K562 (cell line): ENCODE data around the gene TPD52L2. TPM values are rescaled to one million over a fixed set of nuclear protein-coding genes. Genes with fewer than 3 reads are reported as not detected.

Experiments used
- ATAC-seq: fragments of 200-7000 bp; cut with Tn5 transposase; 3 replicates; pipeline ENCODE4 v1.9.1; 2020; ENCODE audit warnings: moderate library complexity
- BruUV-seq: library from RNA; stranded (reverse); fragments of 400-500 nt; replicated peaks from 2 replicates; lab custom pipeline; 2021; lab: Mats Ljungman, UMichigan
- CTCF ChIA-PET: fragments of 300-600 bp; formaldehyde crosslinking; extraction: SDS; loops from one replicate; lab custom pipeline; 2021; ENCODE audit warnings: low intra/inter-chr PET ratio; lab: Yijun Ruan, JAX
- POLR2A ChIA-PET: fragments of 300-600, 350-650 bp; sonication (Branson Sonifier 250); formaldehyde crosslinking; extraction: SDS; loops from one replicate; lab custom pipeline; 2021; ENCODE audit warnings: antibody characterized with exemption, inconsistent platforms; lab: Yijun Ruan, JAX
- DNase-seq, 4 experiments: peaks; one replicate each; pipeline versions ENCODE4 v3.0.0 to v3.0.0-alpha.2; 2011 to 2018; ENCODE audit warnings: low spot score in 3 of 4, mixed read lengths in 3 of 4; ENCODE audit errors: extremely low read depth in 1 of 4
- FAIRE-seq: peaks from 2 replicates; lab custom pipeline; 2011; peaks lifted over from hg19 to GRCh38; lab: Jason Lieb, UNC
- H2AFZ ChIP-seq: 2 replicates; pipeline ENCODE4 v1.6.0; 2011; ENCODE audit warnings: low read depth, low read length, control low read depth, inconsistent platforms
- H3K27ac ChIP-seq: fragments of 200-600 bp; 3 replicates; pipeline ENCODE4 v1.8.0; 2011; ENCODE audit warnings: low read depth, mild to moderate bottlenecking, control low read depth, inconsistent platforms, low read length, moderate library complexity, mixed read lengths; ENCODE audit errors: extremely low read depth
- H3K27me3 ChIP-seq, 2 experiments: fragments of 300-600 bp in 1 of 2; 2 replicates in 1 of 2; 3 replicates in 1 of 2; pipeline versions ENCODE4 v1.6.0 to v1.8.0; 2011; ENCODE audit warnings: inconsistent platforms in 2 of 2, low read length in 2 of 2, mild to moderate bottlenecking in 1 of 2, mixed read lengths in 1 of 2, moderate library complexity in 1 of 2; ENCODE audit not compliant: control insufficient read depth in 2 of 2, insufficient read depth in 2 of 2
- H3K36me3 ChIP-seq: fragments of 300-600 bp; 3 replicates; pipeline ENCODE4 v1.8.0; 2011; ENCODE audit warnings: mild to moderate bottlenecking, low read length, inconsistent platforms; ENCODE audit not compliant: control insufficient read depth, insufficient read depth
- H3K4me1 ChIP-seq, 2 experiments: fragments of 200-600 bp in 1 of 2; replicated peaks in 1 of 2; 2 replicates in 1 of 2; 3 replicates in 1 of 2; pipeline versions ENCODE4 v1.5.1 to v1.8.0; 2011; ENCODE audit warnings: inconsistent platforms in 2 of 2, low read length in 2 of 2, mild to moderate bottlenecking in 1 of 2, mixed read lengths in 1 of 2, moderate library complexity in 1 of 2; ENCODE audit not compliant: control insufficient read depth in 2 of 2, insufficient read depth in 2 of 2
- H3K4me2 ChIP-seq: 2 replicates; pipeline ENCODE4 v1.6.1; 2011; ENCODE audit warnings: low read length, control low read depth, inconsistent platforms, mixed read lengths; ENCODE audit not compliant: insufficient read depth
- H3K4me3 ChIP-seq: fragments of 200-600 bp; sonication (generic), shearing (Covaris generic); 2 replicates; pipeline ENCODE4 v1.5.1; 2016; ENCODE audit warnings: control low read depth, inconsistent platforms
- H3K79me2 ChIP-seq: fragments of 200-600 bp; 3 replicates; pipeline ENCODE4 v1.8.0; 2011; ENCODE audit warnings: low read length, inconsistent platforms; ENCODE audit not compliant: control insufficient read depth, insufficient read depth
- H3K9ac ChIP-seq, 2 experiments: 2 replicates each; pipeline versions ENCODE4 v1.6.0 to v1.6.1; 2011; ENCODE audit warnings: low read depth in 2 of 2, low read length in 2 of 2, control low read depth in 1 of 2, inconsistent platforms in 1 of 2, mild to moderate bottlenecking in 1 of 2, mixed read lengths in 1 of 2; ENCODE audit not compliant: insufficient read depth in 1 of 2
- H3K9me1 ChIP-seq: one replicate; pipeline ENCODE4 v1.6.0; 2011; ENCODE audit warnings: inconsistent platforms, mild to moderate bottlenecking, low read length, moderate library complexity; ENCODE audit not compliant: control insufficient read depth, insufficient read depth
- H3K9me3 ChIP-seq: replicated peaks from 2 replicates; pipeline ENCODE4 v1.5.1; 2011; ENCODE audit warnings: low read depth, low read length, inconsistent platforms; ENCODE audit not compliant: control insufficient read depth, insufficient read depth
- H4K20me1 ChIP-seq: replicated peaks from 2 replicates; pipeline ENCODE4 v1.6.1; 2011; ENCODE audit warnings: low read length, inconsistent platforms, mixed read lengths; ENCODE audit not compliant: control insufficient read depth, insufficient read depth
- BRCA1 ChIP-seq, 2 experiments: fragments of 450-650 bp in 1 of 2; sonication (generic) in 1 of 2; formaldehyde crosslinking in 1 of 2; IDR thresholded peaks; 2 replicates each; pipeline versions ENCODE4 v1.5.0 to v1.6.1; 2017 to 2020; ENCODE audit warnings: mild to moderate bottlenecking in 1 of 2, missing genetic modification reagents in 1 of 2
- FOXK2 ChIP-seq, 2 experiments: fragments of 450-650 bp; IDR thresholded peaks in 1 of 2; conservative IDR thresholded peaks in 1 of 2; 2 replicates each; pipeline ENCODE4 v1.6.1; 2016; ENCODE audit warnings: low read depth in 2 of 2, mild to moderate bottlenecking in 1 of 2
- HNRNPLL ChIP-seq: fragments of 200-400 bp; formaldehyde crosslinking; IDR thresholded peaks from 2 replicates; pipeline ENCODE4 v1.6.1; 2017; ENCODE audit warnings: low read length, low read depth, mild to moderate bottlenecking; ENCODE audit not compliant: poor library complexity, severe bottlenecking
- KAT2B ChIP-seq: IDR thresholded peaks from one replicate; pipeline ENCODE4 v1.6.1; 2012; ENCODE audit warnings: low read depth, mild to moderate bottlenecking, control low read depth, inconsistent platforms, low read length, moderate library complexity
- PHTF2 ChIP-seq: fragments of 250-450 bp; sonication (Bioruptor Pico); IDR thresholded peaks from 2 replicates; pipeline ENCODE4 v1.5.0; 2021; ENCODE audit warnings: mild to moderate bottlenecking
- RBM15 ChIP-seq: fragments of 200-400 bp; formaldehyde crosslinking; IDR thresholded peaks from 2 replicates; pipeline ENCODE4 v1.6.1; 2018; ENCODE audit warnings: mild to moderate bottlenecking, low read length, moderate library complexity; ENCODE audit not compliant: insufficient read depth
- RBM34 ChIP-seq: fragments of 200-400 bp; formaldehyde crosslinking; IDR thresholded peaks from 2 replicates; pipeline ENCODE4 v1.6.1; 2018; ENCODE audit warnings: low read length, borderline replicate concordance; ENCODE audit not compliant: insufficient read depth
- SMAD4 ChIP-seq: fragments of 250-450 bp; sonication (Bioruptor Pico); conservative IDR thresholded peaks from 2 replicates; pipeline ENCODE4 v1.8.0; 2021; ENCODE audit warnings: inconsistent platforms, mild to moderate bottlenecking, moderate library complexity
- ZBTB8A ChIP-seq: fragments of 450-650 bp; IDR thresholded peaks from 2 replicates; pipeline ENCODE4 v1.6.1; 2018; ENCODE audit warnings: mild to moderate bottlenecking, moderate library complexity; ENCODE audit not compliant: partially characterized antibody
- ZNF445 ChIP-seq: fragments of 250-450 bp; sonication (Bioruptor Pico); IDR thresholded peaks from 2 replicates; pipeline ENCODE4 v1.4.0; 2020; ENCODE audit warnings: low read depth, mild to moderate bottlenecking, moderate library complexity
- ZNF766 ChIP-seq: fragments of 200-800 bp; sonication (Bioruptor generic); conservative IDR thresholded peaks from 2 replicates; pipeline ENCODE4 v1.6.1; 2016; ENCODE audit warnings: missing genetic modification characterization, missing compliant biosample characterization
- WGBS: fragments of 100-300 bp; shearing (Covaris generic); methylation state at CpG from one replicate; pipeline ENCODE4 v1.1.6; 2016; ENCODE audit warnings: low coverage, mixed read lengths; ENCODE audit not compliant: insufficient coverage; ENCODE audit errors: missing lambda C conversion rate; 5-methylcytosine and 5-hydroxymethylcytosine counted together
- in situ Hi-C: fragments of 300-500 bp; cut with MboI; formaldehyde crosslinking; loops from 4 replicates; pipeline ENCODE4 v1.15.0; 2018; ENCODE audit warnings: inconsistent platforms, mixed read lengths
- intact Hi-C: fragments of 100-400 bp; cut with micrococcal nuclease; formaldehyde crosslinking; loops from 2 replicates; pipeline ENCODE4 v1.14.2; 2022
- polyA plus RNA-seq, 8 experiments: library from polyadenylated mRNA; depleted of rRNA in 4 of 8; stranded (reverse) in 5 of 8; unstranded in 3 of 8; fragments of >200 nt; fragmentation: Nextera tagmentation in 2 of 8; fragmentation: Illumina TruSeq in 1 of 8; extraction: Ambion mirVana in 2 of 8; extraction: Trizol in 1 of 8; gene quantifications; 2 replicates each; pipeline versions ENCODE4 v1.2.1 to v1.2.3, GENCODE V29; 2011 to 2014; ENCODE audit warnings: inconsistent platforms in 1 of 8, missing spikeins in 1 of 8
- total RNA-seq, 7 experiments: library from RNA; depleted of rRNA in 6 of 7; stranded (reverse); fragments of >200 nt in 6 of 7; fragmentation: Illumina TruSeq in 2 of 7; extraction: Trizol in 2 of 7; gene quantifications; 2 replicates each; pipeline versions ENCODE4 v1.2.1 to v1.2.3, GENCODE V29; 2011 to 2021; ENCODE audit warnings: low replicate concordance in 1 of 7
- TF ChIP-seq, protein P1 (sequence below): fragments of 450-650 bp; IDR thresholded peaks from 2 replicates; pipeline ENCODE4 v1.6.1; 2017; ENCODE audit warnings: mild to moderate bottlenecking, moderate library complexity

TPD52L2 gene
- total and polyA plus RNA-seq, 9 of the 15 experiments (the other 6 are each of a cell fraction or from before 2014, with no cell fraction given), result 1.9 to 117 (median 74.6) TPM

DNA sequence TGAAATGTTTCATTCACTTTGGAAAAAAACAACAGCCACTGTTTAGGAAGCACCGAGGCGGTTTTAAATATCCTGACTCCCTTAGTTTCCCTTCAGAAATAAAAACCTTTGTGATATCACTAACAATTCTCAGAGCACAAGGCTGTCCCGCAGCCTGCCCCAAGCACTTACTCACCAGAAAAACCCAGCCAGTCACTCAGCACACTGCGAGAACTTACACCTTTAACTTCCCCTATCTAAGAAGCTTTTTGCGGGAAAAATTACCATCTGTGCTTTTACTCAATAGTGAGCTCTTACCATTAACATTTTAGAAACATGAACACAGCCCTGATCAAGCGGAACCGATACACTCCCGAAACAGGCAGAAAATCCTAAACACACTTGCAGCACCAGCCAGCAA, 43.3 kb upstream of the TPD52L2 start:
- Histone ChIP-seq H3K27ac (no peak overlapping the region; the same call in 2 of the 3 replicates), H3K79me2 (no peaks in the 10 kb centered on the region), H3K4me3 (no peak overlapping the region), H3K36me3 (no peaks in the 10 kb centered on the region), H3K9me1 (no peaks in the 10 kb centered on the region), H3K9ac (peak overlapping the region; percentile 2 to 47; a peak in 3 of 4 replicates), H3K4me1 (peaks cover 15 to 25% of the 10 kb centered on the region in 2 experiments), H4K20me1 (no peaks in the 10 kb centered on the region), H3K4me2 (0 out of 2 replicates have a peak overlapping the region, but pooled peaks have one; percentile 7), H2AFZ (peak overlapping the region; percentile 67), H3K27me3 (peaks cover 0 to 14% of the 10 kb centered on the region in 2 experiments; a peak in 3 of 5 replicates), H3K9me3 (no peaks in the 10 kb centered on the region)
- CTCF ChIA-PET, result interaction anchor here (1.1 kb wide), 1 partner anchor 43 kb away, joined by 3 read pairs; the partner anchor contains the start of gene TPD52L2
- TF ChIP-seq RBM34, result no peak
- TF ChIP-seq ZNF766, result 0 out of 2 replicates have a peak, but pooled peaks have one; percentile 25
- WGBS, result 59% methylated on average over 8 of the region's 8 CpGs
- in situ Hi-C loops (no loop called here), intact Hi-C loops (no loop called here)
- POLR2A ChIA-PET, result interaction anchor here (0.8 to 1.1 kb wide), 2 partner anchors 33 to 37 kb away, joined by 3 to 4 read pairs; no protein-coding TSS in a partner anchor
- BruUV-seq, result no TSS peak
- FAIRE-seq (no peak), ATAC-seq (no peak), DNase-seq (no peak)

DNA sequence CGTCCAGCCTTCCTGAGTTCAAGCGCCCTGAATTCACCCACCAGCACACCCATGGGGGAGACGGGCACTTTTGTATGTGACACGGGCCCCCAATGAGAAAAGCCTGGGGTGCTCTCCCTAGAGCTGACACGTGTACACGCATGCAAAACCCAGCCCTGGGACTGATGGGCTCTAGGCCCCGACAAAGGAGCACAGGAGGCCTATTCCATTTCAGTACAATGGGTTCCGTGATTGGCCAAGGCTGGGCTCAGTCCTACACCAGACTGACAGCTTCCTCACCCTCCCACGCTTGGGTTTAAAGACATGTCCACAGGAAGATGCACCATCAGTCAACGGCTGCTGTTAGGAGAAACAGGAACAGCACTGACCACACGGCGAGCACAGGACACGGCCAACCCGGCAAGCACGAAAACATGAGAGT, 42.8 kb upstream of the TPD52L2 start:
- peak overlapping the region; percentile 7; the same call in 1 of the 2 replicates for H3K4me2 ChIP-seq
- H2AFZ ChIP-seq, result peak overlapping the region; percentile 67
- WGBS, result 18% methylated on average over 15 of the region's 15 CpGs
- intact Hi-C loops, result no loop called here
- peak overlapping the region; percentile 34; the same call in 1 of the 3 replicates for H3K27ac ChIP-seq
- H3K4me3 ChIP-seq, result no peak overlapping the region
- H3K27me3 ChIP-seq, result peaks cover 0 to 18% of the 10 kb centered on the region in 2 experiments; a peak in 3 of 5 replicates
- in situ Hi-C loops, result no loop called here
- peak overlapping the region; percentile 2 to 47; a peak in 3 of 4 replicates for H3K9ac ChIP-seq
- H3K79me2 ChIP-seq, result no peaks in the 10 kb centered on the region
- peak; percentile 59 to 75 (median 68) for DNase-seq
- no peaks in the 10 kb centered on the region for H3K9me1 ChIP-seq
- peaks cover 15 to 30% of the 10 kb centered on the region in 2 experiments for H3K4me1 ChIP-seq
- POLR2A ChIA-PET, result interaction anchor here (0.8 to 1.1 kb wide), 2 partner anchors 33 to 36 kb away, joined by 3 to 4 read pairs; no protein-coding TSS in a partner anchor
- BruUV-seq, result no TSS peak
- CTCF ChIA-PET, result interaction anchor here (1.1 kb wide), 1 partner anchor 42 kb away, joined by 3 read pairs; the partner anchor contains the start of gene TPD52L2
- no peaks in the 10 kb centered on the region for H3K36me3 ChIP-seq
- no peaks in the 10 kb centered on the region for H4K20me1 ChIP-seq
- H3K9me3 ChIP-seq, result no peaks in the 10 kb centered on the region
- FAIRE-seq, result peak; percentile 85
- peak; percentile 81 for ATAC-seq
- TF ChIP-seq RBM15, result no peak
- TF ChIP-seq BRCA1 (IDR thresholded peaks at IDR 0.05), result no peak
- TF ChIP-seq BRCA1 (CRISPR knock-in tag; IDR thresholded peaks at IDR 0.05), result no peak
- TF ChIP-seq, protein P1, sequence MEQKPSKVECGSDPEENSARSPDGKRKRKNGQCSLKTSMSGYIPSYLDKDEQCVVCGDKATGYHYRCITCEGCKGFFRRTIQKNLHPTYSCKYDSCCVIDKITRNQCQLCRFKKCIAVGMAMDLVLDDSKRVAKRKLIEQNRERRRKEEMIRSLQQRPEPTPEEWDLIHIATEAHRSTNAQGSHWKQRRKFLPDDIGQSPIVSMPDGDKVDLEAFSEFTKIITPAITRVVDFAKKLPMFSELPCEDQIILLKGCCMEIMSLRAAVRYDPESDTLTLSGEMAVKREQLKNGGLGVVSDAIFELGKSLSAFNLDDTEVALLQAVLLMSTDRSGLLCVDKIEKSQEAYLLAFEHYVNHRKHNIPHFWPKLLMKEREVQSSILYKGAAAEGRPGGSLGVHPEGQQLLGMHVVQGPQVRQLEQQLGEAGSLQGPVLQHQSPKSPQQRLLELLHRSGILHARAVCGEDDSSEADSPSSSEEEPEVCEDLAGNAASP, result no peak
- TF ChIP-seq PHTF2 (CRISPR knock-in tag), result no peak
- TF ChIP-seq SMAD4 (CRISPR knock-in tag), result no peak
- no peak for TF ChIP-seq ZNF445 (CRISPR knock-in tag)
- TF ChIP-seq FOXK2 (conservative IDR thresholded peaks at IDR 0.05 in 1 of 2, IDR thresholded peaks at IDR 0.05 in 1 of 2; ENCODE audit: low read depth in 2 of 2), result peak in 1 of 2 experiments; percentile 28; a peak in 1 of 4 replicates
- no peak for TF ChIP-seq KAT2B
- no peak for TF ChIP-seq HNRNPLL
- TF ChIP-seq ZBTB8A, result no peak
